Daoy (cell line): ENCODE results near the gene NR1I2. TPM values are rescaled to one million over a fixed set of nuclear protein-coding genes. Genes with fewer than 3 reads are reported as not detected.

ENCODE experiments used
- DNase-seq: peaks from one replicate; pipeline ENCODE4 v3.0.0-alpha.2; 2015; ENCODE audit warnings: low read depth
- total RNA-seq: library from RNA; depleted of rRNA; stranded (reverse); fragments of >200 nt; shearing (Covaris generic); gene quantifications from 2 replicates; pipeline ENCODE4 v1.2.3, GENCODE V29; 2014

NR1I2 gene
- total RNA-seq, 1 experiment from 2014 or later = 1.0 TPM

DNA sequence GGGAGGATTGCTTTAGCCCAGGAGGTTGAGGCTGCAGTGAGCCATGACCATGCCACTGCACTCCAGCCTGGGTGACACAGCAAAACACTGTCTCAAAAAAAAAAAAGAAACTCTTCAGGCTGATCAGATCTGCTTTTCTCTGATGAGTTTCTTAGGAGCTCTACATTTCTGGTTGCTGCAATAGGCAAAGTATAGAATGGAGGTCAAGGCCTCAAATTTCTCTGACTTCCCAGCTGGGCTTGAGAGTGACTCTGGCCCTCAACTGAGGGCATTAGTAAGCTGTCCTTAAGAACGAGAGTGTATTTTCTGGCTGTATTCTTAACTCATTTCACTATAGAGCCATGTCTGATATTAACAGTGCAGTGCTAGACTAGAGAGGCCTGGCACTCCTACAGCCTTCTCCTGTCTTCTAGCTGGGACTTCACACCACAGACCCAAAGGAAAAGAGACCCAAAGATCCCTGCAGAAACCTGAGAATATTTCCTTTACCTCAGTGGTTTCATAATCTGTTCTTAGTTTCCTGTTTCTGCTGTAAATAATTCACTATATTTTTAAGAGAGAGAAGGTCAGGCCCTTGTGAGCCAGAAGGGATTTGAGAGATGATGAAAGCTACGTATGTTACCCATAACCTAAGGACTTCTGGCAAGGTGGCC, 2.0 kb upstream of the NR1I2 start:
- no peak for DNase-seq

DNA sequence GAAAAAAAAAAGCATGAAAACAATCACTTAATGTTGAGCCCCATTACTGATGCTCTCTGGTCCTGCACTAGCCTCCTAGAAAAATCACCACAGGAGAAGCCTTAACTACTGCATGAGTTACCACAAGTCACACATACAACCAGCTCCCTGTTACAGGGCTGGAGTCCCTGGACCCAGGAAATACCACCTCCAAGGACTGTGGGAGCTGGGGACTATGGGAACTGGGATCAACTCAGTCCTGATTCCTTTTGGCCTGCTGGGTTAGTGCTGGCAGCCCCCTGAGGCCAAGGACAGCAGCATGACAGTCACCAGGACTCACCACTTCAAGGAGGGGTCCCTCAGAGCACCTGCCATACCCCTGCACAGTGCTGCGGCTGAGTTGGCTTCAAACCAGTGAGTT, 559 bp downstream of the NR1I2 start:
- DNase-seq = no peak

DNA sequence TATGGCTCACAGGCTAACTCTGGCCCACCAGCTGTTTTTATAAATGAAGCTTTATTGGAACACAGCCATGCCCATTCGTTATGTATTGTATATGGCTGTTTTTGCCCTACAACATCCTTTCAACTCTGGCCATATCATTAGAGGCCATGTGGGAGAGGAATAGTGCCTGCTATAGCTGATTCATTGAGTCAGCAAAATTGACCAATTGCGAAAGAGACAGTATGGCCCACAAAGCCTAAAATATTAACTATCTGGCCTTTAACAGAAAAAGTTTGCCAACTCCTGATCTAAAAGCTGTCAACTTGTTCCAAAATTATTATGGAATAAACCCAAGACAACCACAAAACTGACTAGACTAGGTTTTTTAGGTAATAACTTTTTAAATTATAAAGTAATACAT, 1.4 kb downstream of the NR1I2 start:
- DNase-seq = no peak

DNA sequence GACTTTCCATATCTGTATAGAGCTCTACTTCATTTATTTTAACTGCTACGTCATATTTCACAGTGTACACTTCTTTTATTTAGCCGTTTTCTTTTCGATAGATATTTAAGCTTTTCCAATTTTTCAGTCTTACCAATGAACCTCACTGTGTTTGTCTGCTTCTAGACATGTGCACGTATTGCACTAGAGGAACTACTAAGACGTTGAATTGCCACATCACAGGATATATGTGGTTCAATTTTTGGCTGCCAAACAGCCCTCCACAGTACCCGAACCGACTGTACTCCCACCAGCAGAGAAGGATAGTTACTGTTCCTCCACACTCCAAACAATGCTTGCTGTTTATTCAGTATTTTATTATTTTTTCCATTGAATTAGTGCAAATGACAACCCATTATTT, 2.0 kb downstream of the NR1I2 start:
- DNase-seq = no peak

DNA sequence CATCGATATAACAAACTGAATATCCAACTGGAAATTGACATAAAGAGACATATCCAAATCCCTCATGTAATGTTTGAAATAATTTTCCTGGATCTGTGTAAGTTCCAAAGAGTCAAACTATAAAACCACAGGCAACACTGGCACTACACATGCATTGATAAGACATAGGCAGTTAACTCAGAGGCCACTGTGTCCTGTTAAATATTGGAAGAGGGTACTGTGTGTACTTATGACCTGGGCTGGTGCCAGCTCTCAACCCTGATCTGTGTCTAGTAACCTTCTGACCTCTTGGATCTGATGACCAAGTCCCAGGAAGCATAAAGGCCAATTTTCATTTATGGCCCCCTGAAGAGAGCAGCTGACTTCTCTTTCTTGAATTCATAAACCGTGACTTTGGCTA, 4.5 kb downstream of the NR1I2 start:
- no peak for DNase-seq

DNA sequence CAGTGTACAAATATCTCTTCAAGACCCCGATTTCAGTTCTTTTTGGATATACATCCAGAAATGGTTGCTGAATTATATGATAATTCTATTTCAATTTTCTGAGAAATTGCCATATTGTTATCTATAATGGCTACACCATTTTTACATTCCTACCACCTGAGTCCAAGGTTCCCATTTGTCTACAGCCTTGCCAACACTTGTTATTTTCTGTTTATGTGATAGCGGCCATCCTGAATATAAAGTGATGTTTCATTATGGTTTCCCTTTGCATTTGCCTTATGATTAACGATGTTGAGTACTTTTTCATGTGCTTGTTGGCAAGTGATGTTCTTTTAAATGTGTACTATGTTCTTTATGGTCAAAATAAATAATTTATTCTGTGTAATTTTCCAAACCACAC, 8.5 kb downstream of the NR1I2 start:
- DNase-seq = no peak

DNA sequence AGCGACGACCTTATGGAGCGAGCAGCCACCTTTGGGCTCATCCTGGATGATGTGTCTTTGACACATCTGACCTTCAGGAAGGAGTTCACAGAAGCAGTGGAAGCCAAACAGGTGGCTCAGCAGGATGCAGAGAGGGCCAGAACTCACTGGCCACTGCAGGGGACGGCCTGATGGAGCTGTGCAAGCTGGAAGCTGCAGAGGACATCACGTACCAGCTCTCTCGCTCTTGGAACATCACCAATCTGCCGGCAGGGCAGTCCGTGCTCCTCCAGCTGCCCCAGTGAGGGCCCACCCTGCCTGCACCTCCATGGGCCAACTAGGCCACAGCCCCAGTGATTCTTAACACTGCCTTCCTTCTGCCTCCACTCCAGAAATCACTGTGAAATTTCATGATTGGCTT, 10.4 kb downstream of the NR1I2 start:
- no peak for DNase-seq

DNA sequence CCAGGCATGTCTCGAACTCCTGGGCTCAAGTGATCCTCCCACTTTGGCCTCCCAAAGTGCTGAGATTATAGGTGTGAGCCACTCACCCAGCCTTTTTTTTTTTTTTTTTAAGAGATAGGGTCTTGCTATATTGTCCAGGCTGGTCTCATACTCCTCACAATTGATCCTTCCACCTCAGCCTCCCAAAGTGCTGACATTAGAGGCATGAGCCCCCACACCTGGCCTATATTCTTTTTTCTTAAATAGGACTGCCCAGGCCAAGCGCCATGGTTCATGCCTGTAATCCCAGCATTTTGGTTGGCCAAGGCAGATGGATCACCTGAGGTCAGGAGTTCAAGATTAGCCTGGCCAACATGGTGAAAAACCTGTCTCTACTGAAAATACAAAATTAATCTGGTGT, 12.5 kb downstream of the NR1I2 start:
- DNase-seq = no peak

DNA sequence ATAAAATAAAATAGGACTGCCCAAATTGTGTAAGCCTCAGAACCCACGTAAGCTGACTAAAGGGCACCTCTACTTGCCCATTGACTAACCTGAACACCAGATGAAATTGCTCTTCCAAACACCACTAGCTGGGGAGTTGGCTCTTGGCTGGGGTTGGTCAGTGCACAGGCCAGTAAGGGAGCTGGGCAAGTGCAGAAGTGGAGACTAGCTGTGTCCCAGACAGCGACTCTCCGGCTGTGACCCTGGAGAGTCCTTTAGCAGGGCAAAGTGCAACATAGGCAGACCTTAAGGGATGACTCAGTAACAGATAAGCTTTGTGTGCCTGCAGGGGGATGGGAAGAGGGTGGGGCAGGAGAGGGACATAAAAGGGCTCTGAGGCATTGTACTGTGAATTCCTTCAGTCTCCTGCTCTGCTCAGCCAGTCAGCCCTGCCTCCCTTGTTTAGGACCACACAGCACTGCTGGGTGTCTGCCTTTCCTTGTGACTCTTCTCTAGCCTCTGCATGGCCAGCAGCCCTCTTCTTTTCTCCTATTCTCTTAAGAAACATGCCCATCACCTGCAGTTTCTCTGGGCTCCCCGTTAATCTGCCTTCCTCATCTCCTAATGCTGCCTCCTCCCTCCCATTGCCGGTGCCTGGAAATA, 13.2 kb downstream of the NR1I2 start:
- peak; percentile 80 for DNase-seq

DNA sequence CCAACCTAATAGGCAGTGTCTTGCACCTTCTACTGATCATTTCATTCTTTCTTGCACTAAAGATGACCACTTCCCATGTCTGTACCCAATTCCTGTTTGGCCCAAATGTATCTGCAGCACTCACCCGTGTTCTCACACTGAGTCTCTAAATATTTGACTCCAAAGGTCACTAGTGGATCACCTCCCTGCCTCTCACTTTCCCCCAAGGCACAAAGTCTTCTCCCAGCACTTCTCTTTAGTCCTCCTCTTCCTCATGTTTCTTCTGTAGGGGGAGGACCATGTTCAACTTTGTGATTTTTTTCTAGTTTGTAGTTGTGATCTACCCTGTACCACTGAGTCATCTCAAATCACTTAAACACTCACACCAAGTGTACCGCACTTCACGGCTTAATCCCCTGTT, 13.9 kb downstream of the NR1I2 start:
- no peak for DNase-seq

DNA sequence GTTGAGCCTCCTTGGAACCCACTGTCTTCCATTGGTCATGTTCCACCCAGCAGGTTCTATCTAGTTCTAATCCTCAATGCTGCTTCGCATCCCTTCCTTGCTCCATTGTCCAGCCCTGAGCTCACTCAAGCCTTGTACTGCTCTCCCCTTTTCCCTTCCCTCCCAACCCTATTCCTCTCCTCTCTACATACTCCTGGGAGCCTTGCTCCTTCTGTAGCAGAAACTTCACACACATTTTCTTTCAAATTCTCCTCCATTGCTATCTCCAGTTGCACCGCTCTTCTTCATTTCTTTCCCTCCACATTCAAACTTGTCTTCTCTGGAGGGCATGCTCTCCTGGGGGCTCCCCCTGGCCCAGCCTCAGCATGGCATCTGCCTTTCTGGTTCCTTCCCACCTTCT, 14.5 kb downstream of the NR1I2 start:
- no peak for DNase-seq

DNA sequence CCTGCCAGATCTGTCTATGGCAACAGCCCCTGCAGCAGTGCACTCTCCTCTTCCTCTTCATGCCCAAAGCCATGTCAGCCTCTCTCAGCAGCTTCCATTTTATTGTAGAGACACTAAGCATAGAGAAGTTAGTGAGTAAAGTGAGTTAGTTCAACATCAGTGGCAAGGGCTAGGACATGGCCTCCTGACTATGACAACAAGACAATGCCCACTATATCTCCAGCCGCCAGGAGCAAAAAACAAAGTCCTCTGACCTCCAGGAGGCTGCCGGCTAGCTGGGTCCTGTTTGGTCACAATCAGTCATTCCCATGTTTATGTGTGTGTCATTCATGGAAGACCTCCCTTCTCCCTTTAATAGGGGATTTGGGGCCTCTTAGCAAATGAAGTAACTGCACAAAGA, 14.9 kb downstream of the NR1I2 start:
- no peak for DNase-seq

DNA sequence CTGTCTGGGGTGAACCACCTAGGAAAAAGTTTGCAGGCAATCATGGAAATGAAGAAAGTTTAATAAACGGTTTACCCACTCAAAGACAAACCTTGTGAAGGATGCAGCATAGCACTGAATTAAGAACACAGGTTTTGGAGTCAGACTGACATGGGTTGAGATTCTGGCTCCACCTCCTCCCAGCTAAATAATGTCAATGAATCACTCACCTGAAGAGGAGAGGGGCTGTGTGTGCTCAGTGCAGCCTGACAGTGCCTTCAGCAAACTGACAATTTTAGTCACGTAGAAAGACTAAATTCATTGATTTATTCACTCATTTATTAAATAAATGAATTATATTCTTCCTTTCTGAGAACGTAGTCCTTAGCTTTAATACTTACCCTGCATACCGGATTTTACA, 18.9 kb downstream of the NR1I2 start:
- no peak for DNase-seq

DNA sequence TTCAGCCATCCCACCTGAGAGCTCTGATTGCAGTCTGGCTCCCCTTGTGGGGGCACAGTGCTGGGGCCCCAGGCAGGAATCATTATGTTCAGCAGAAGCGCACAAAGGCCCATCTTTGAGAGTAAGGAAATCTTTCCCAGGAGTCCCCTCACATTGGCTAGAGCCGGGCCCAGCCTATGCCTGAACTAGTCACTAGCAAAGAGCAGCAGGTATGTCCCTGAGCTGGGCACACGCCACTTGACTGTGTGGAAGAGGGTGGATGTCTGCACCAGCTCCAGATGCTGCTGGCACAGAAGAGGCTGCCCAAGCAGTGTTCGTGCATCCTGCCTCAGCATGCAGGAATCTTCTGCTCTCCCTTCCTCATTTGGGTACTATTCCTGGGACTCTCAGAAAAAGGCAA, 26.3 kb downstream of the NR1I2 start:
- no peak for DNase-seq

DNA sequence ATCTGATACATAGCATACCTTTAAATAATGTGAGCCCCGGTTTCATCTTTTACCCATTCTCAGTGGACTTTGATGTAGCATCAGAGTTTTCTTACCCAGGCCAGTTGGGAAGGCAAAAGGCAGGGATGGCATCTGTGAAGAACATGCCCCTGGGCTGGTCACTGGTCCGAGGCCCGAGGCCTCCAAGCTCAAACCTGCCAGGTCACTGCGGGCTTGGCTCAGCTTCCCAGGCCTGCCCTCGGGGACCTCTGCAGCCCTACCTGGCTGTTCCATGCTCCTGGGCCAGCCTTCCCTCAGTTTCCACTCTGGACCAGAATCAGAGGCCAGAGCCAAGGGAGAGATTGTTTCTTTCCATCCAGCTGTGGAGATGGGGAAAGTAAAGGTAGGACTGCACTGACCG, 26.9 kb downstream of the NR1I2 start:
- no peak for DNase-seq

DNA sequence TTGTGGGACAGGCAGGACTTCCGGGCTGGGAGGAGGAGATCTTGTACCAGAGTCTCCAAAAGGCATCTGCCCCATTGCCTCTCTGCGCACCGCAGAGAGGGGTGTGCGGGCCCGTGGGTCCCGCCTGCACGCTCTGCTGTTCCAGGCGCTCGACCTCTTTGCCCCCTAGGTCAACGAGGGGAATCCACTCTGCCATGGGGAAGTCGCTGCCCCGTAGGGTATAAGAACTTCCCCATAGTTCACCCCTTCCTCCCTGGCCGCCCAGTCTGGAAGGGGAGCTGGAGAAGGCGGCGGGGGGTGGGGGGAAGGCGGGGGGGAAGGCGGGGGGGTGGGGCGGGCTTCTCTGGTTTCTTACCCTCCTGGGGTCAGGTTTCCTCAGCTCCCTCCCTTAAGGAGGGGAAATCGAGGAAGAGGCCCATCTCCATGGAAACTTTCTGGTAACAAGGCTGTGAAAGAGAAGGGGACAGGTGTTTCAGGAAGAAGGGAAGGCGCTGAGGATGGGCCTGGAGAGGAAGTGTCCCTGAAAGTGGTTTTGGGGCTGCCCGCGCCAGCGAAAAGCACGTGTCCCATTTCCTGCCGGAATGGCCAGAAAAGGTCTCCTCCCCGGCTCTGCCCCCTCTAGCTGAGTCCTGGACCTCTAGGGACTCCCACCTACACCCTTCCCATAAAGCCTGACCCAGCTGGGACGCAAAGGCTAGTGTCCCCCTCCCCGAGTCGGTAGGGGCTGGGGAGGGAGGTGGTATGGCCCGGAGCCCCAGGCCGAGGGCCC, 27.5 kb downstream of the NR1I2 start:
- no peak for DNase-seq

DNA sequence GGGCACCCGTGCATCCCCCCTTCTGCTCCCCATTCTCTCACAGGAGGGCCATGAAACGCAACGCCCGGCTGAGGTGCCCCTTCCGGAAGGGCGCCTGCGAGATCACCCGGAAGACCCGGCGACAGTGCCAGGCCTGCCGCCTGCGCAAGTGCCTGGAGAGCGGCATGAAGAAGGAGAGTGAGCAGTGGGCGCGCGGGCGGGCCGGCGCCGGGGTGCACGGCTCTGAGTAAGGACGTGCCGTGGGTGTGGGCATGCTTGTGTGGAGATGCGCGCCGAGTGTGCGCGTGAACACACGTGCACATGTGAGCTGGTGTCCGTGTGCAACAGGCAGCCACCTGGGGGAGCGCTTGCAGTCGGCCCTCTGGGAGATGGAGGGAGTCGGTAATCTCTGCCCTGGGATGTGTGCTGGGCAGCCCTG, 28.1 kb downstream of the NR1I2 start:
- peak; percentile 21 for DNase-seq

DNA sequence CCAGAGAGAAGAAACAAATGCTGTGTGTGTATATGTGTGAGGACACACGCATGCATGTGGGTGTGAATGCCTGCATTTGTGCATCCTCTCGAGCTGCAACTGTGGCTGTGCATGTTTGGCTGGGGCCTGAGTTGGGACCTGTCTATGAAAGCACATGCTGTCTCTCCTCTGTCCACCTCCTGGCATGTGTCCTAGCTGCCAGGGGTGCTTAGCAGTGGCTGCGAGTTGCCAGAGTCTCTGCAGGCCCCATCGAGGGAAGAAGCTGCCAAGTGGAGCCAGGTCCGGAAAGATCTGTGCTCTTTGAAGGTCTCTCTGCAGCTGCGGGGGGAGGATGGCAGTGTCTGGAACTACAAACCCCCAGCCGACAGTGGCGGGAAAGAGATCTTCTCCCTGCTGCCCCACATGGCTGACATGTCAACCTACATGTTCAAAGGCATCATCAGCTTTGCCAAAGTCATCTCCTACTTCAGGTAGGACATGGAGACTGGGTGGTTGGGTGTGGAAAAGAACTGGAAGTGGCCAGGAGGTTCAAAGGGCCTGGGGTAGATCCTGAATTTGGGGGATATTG, 30.7 kb downstream of the NR1I2 start:
- DNase-seq = no peak

DNA sequence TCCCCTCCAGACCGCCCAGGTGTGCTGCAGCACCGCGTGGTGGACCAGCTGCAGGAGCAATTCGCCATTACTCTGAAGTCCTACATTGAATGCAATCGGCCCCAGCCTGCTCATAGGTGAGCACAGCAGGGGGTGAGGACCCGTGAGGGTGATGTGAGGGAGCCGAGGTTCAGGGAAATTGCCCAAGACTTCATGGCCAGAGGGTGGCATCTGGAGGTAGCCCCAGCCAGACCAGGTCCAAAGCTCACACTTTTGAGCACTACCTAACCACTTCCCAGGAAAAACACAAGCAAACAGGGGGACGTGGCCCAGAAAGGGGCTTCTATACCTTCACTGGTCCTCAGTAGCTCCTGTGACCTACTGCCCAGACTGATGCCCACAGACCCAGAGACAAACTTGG, 33.8 kb downstream of the NR1I2 start:
- DNase-seq = no peak

DNA sequence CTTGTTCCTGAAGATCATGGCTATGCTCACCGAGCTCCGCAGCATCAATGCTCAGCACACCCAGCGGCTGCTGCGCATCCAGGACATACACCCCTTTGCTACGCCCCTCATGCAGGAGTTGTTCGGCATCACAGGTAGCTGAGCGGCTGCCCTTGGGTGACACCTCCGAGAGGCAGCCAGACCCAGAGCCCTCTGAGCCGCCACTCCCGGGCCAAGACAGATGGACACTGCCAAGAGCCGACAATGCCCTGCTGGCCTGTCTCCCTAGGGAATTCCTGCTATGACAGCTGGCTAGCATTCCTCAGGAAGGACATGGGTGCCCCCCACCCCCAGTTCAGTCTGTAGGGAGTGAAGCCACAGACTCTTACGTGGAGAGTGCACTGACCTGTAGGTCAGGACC, 35.2 kb downstream of the NR1I2 start:
- DNase-seq = no peak

DNA sequence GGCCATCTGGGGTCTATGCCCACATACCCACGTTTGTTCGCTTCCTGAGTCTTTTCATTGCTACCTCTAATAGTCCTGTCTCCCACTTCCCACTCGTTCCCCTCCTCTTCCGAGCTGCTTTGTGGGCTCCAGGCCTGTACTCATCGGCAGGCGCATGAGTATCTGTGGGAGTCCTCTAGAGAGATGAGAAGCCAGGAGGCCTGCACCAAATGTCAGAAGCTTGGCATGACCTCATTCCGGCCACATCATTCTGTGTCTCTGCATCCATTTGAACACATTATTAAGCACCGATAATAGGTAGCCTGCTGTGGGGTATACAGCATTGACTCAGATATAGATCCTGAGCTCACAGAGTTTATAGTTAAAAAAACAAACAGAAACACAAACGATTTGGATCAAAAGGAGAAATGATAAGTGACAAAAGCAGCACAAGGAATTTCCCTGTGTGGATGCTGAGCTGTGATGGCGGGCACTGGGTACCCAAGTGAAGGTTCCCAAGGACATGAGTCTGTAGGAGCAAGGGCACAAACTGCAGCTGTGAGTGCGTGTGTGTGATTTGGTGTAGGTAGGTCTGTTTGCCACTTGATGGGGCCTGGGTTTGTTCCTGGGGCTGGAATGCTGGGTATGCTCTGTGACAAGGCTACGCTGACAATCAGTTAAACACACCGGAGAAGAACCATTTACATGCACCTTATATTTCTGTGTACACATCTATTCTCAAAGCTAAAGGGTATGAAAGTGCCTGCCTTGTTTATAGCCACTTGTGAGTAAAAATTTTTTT, 35.9 kb downstream of the NR1I2 start:
- no peak for DNase-seq

DNA sequence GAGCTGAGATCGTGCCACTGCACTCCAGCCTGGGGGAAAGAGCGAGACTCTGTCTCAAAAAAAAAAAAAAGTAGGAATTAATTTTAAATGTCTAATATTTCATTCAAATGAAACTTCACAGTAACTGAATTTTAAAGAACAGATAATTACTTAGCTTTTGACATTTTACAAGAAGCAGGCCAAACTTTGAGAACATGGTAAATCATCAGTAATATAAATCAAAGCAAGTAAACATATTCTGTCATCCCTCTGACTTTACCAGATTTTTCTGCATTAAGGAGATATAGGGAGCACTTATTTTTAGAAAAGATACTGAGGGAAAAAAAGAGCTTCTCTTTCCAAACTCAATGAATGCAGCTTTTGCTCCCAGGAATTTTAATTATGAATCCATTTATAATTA, 37.0 kb downstream of the NR1I2 start:
- no peak for DNase-seq
